GM12872 (cell line): Measurements from ENCODE around the gene SIM1.

Experiments
- CTCF ChIP-seq: IDR thresholded peaks from 3 replicates; pipeline ENCODE4 v1.5.1; 2011; ENCODE audit warnings: low read depth, mild to moderate bottlenecking, low read length, moderate library complexity; ENCODE audit not compliant: insufficient read depth

SIM1 gene

GRCh38 chr6:100344321-100344720 lies 120.4 kb downstream of the SIM1 start:
- TF ChIP-seq CTCF, result no peak

GRCh38 chr6:100343316-100344077 lies 121.2 kb downstream of the SIM1 start:
- TF ChIP-seq CTCF, result no peak

GRCh38 chr6:100342830-100343229 lies 121.9 kb downstream of the SIM1 start:
- no peak for TF ChIP-seq CTCF

- no peak for TF ChIP-seq CTCF
Measured at GRCh38 chr6:100339574-100340255, 125.0 kb downstream of the SIM1 start.

GRCh38 chr6:100338090-100338489 lies 126.6 kb downstream of the SIM1 start:
- TF ChIP-seq CTCF, result no peak

- TF ChIP-seq CTCF, result no peak
Measured at GRCh38 chr6:100336876-100337275, 127.8 kb downstream of the SIM1 start.

GRCh38 chr6:100335991-100336390 lies 128.7 kb downstream of the SIM1 start:
- no peak for TF ChIP-seq CTCF
